Loucy (cell line): Measurements from ENCODE around the gene ZNF407.

Experiments used
- H2AFZ ChIP-seq: fragments of 200-600 bp; sonication (generic); 2 replicates; pipeline ENCODE4 v1.6.0; 2016; ENCODE audit warnings: antibody characterized with exemption, mild to moderate bottlenecking, low read length, moderate library complexity
- H3F3A ChIP-seq: fragments of 200-600 bp; 2 replicates; pipeline ENCODE4 v1.6.0; 2016; ENCODE audit warnings: antibody characterized with exemption, low read depth, mild to moderate bottlenecking
- H3K27me3 ChIP-seq: fragments of 200-600 bp; sonication (generic); 2 replicates; pipeline ENCODE4 v1.6.1; 2014; ENCODE audit warnings: low read length, mild to moderate bottlenecking; ENCODE audit not compliant: insufficient read depth, poor library complexity, severe bottlenecking
- H3K36me3 ChIP-seq: fragments of 200-600 bp; sonication (generic); 2 replicates; pipeline ENCODE4 v1.6.1; 2016; ENCODE audit warnings: low read length; ENCODE audit not compliant: insufficient read depth
- H3K4me1 ChIP-seq: fragments of 200-600 bp; sonication (generic); 2 replicates; pipeline ENCODE4 v1.5.1; 2014; ENCODE audit warnings: low read length, mild to moderate bottlenecking; ENCODE audit not compliant: insufficient read depth, poor library complexity, severe bottlenecking
- H3K4me2 ChIP-seq: fragments of 200-600 bp; sonication (generic); 2 replicates; pipeline ENCODE4 v1.6.0; 2014; ENCODE audit warnings: antibody characterized with exemption, low read length, low read depth, mild to moderate bottlenecking; ENCODE audit not compliant: poor library complexity, severe bottlenecking
- H3K4me3 ChIP-seq: fragments of 200-600 bp; sonication (generic); 2 replicates; pipeline ENCODE4 v1.5.1; 2014; ENCODE audit warnings: low read length, mild to moderate bottlenecking, mixed read lengths; ENCODE audit not compliant: poor library complexity, severe bottlenecking
- H3K79me2 ChIP-seq: fragments of 200-600 bp; sonication (generic); 2 replicates; pipeline ENCODE4 v1.6.1; 2014; ENCODE audit warnings: low read length; ENCODE audit not compliant: insufficient read depth
- H3K9ac ChIP-seq: fragments of 200-600 bp; sonication (generic); 2 replicates; pipeline ENCODE4 v1.6.0; 2014; ENCODE audit warnings: mild to moderate bottlenecking, low read depth, low read length, moderate library complexity; ENCODE audit not compliant: poor library complexity, severe bottlenecking
- H3K9me2 ChIP-seq: fragments of 200-600 bp; sonication (generic); replicated peaks from 2 replicates; pipeline ENCODE4 v1.6.1; 2016; ENCODE audit warnings: low read depth, low read length, mixed read lengths
- H3K9me3 ChIP-seq: fragments of 200-600 bp; sonication (generic); 2 replicates; pipeline ENCODE4 v1.6.1; 2014; ENCODE audit warnings: mild to moderate bottlenecking, antibody characterized with exemption, low read length, low read depth; ENCODE audit not compliant: insufficient read depth
- H4K20me1 ChIP-seq: fragments of 200-600 bp; sonication (generic); 2 replicates; pipeline ENCODE4 v1.6.0; 2014; ENCODE audit warnings: antibody characterized with exemption, low read length, mild to moderate bottlenecking; ENCODE audit not compliant: insufficient read depth, poor library complexity, severe bottlenecking
- CTCF ChIP-seq: fragments of 200-600 bp; sonication (generic); conservative IDR thresholded peaks from 2 replicates; pipeline ENCODE4 v1.5.1; 2014; ENCODE audit warnings: mild to moderate bottlenecking, antibody characterized with exemption, low read length
- EZH2phosphoT487 ChIP-seq: fragments of 200-600 bp; IDR thresholded peaks from 2 replicates; pipeline ENCODE4 v1.6.1; 2018; ENCODE audit warnings: antibody characterized with exemption, mild to moderate bottlenecking, moderate library complexity, borderline replicate concordance

The ZNF407 gene

GRCh38 chr18:74698881-74699280, 101.2 kb downstream of the ZNF407 start:
- H3K9me2 ChIP-seq, result no peaks in the 10 kb centered on the region
- no peaks in the 10 kb centered on the region for H3K36me3 ChIP-seq
- no peaks in the 10 kb centered on the region for H3F3A ChIP-seq
- H3K79me2 ChIP-seq, result no peaks in the 10 kb centered on the region
- no peaks in the 10 kb centered on the region for H4K20me1 ChIP-seq
- no peaks in the 10 kb centered on the region for H3K9me3 ChIP-seq
- TF ChIP-seq CTCF, result no peak
- H3K9ac ChIP-seq, result no peak overlapping the region
- H2AFZ ChIP-seq, result no peak overlapping the region
- H3K4me2 ChIP-seq, result no peak overlapping the region
- H3K4me1 ChIP-seq, result no peaks in the 10 kb centered on the region
- H3K27me3 ChIP-seq, result no peaks in the 10 kb centered on the region
- H3K4me3 ChIP-seq, result no peak overlapping the region

GRCh38 chr18:74699455-74699854, 101.8 kb downstream of the ZNF407 start:
- Histone ChIP-seq H3K4me1 (no peaks in the 10 kb centered on the region), H3K4me2 (no peak overlapping the region), H3K9me3 (no peaks in the 10 kb centered on the region), H4K20me1 (no peaks in the 10 kb centered on the region), H3K4me3 (no peak overlapping the region), H3K9me2 (no peaks in the 10 kb centered on the region), H3F3A (no peaks in the 10 kb centered on the region), H3K27me3 (no peaks in the 10 kb centered on the region), H3K9ac (no peak overlapping the region), H2AFZ (no peak overlapping the region), H3K79me2 (no peaks in the 10 kb centered on the region), H3K36me3 (no peaks in the 10 kb centered on the region)
- TF ChIP-seq CTCF, result no peak
- no peak for TF ChIP-seq EZH2phosphoT487

GRCh38 chr18:74702950-74703349, 105.3 kb downstream of the ZNF407 start:
- Histone ChIP-seq H3K9me2 (no peaks in the 10 kb centered on the region), H3K79me2 (no peaks in the 10 kb centered on the region), H3K36me3 (no peaks in the 10 kb centered on the region), H3K4me1 (no peaks in the 10 kb centered on the region), H3K9ac (no peak overlapping the region), H3K4me2 (no peak overlapping the region), H3K27me3 (no peaks in the 10 kb centered on the region), H3F3A (no peaks in the 10 kb centered on the region), H4K20me1 (no peaks in the 10 kb centered on the region), H3K4me3 (no peak overlapping the region), H2AFZ (no peak overlapping the region), H3K9me3 (no peaks in the 10 kb centered on the region)
- no peak for TF ChIP-seq CTCF
- TF ChIP-seq EZH2phosphoT487, result no peak
